RWPE1 (cell line): ENCODE measurements around the gene TCF12.
A peak's percentile ranks its signal among the peaks of the same experiment; 100 is the strongest.

Experiments
- CTCF ChIA-PET: fragments of 350-600 bp; sonication (Branson Sonifier 250); formaldehyde crosslinking; extraction: SDS; loops from one replicate; lab custom pipeline; 2021; lab: Yijun Ruan, JAX
- POLR2A ChIA-PET: fragments of 400-600 bp; formaldehyde crosslinking; extraction: SDS; loops from one replicate; lab custom pipeline; 2020; ENCODE audit warnings: antibody characterized with exemption; ENCODE audit not compliant: low non-redundant PET; lab: Yijun Ruan, JAX
- DNase-seq: peaks from one replicate; pipeline ENCODE4 v3.0.0; 2012; ENCODE audit warnings: low spot score
- H3K27ac ChIP-seq: fragments of 450-650 bp; 2 replicates; pipeline ENCODE4 v1.5.1; 2017
- CTCF ChIP-seq: fragments of 450-650 bp; conservative IDR thresholded peaks from 2 replicates; pipeline ENCODE4 v1.5.1; 2017; ENCODE audit warnings: low read depth, mild to moderate bottlenecking

Gene TCF12

GRCh38 chr15:56891852-56892440 is 26.5 kb upstream of the TCF12 start:
- CTCF ChIA-PET = no interaction called here
- DNase-seq = no peak

GRCh38 chr15:56892659-56893363 is 25.6 kb upstream of the TCF12 start:
- no peak for TF ChIP-seq CTCF
- no peak overlapping the region for H3K27ac ChIP-seq
- DNase-seq = no peak
- CTCF ChIA-PET = interaction anchor here (0.6 kb wide), 1 partner anchor 218 kb away, joined by 9 read pairs; no protein-coding TSS in a partner anchor
- POLR2A ChIA-PET = no interaction called here

More at GRCh38 chr15:56891852-56892440, 26.5 kb upstream of the TCF12 start:
- no peak for TF ChIP-seq CTCF
- POLR2A ChIA-PET = no interaction called here
- no peak overlapping the region for H3K27ac ChIP-seq

GRCh38 chr15:56893364-56893678 is 25.1 kb upstream of the TCF12 start:
- CTCF ChIA-PET = no interaction called here
- no peak overlapping the region for H3K27ac ChIP-seq
- DNase-seq = no peak
- POLR2A ChIA-PET = no interaction called here
- TF ChIP-seq CTCF = no peak

GRCh38 chr15:56894601-56895000 is 23.8 kb upstream of the TCF12 start:
- CTCF ChIA-PET = no interaction called here
- POLR2A ChIA-PET = no interaction called here
- TF ChIP-seq CTCF = no peak

GRCh38 chr15:56901931-56902330 is 16.5 kb upstream of the TCF12 start:
- H3K27ac ChIP-seq = no peak overlapping the region
- ChIA-PET CTCF (no interaction called here), POLR2A (no interaction called here)
- TF ChIP-seq CTCF = no peak
- no peak for DNase-seq

More at GRCh38 chr15:56894601-56895000, 23.8 kb upstream of the TCF12 start:
- H3K27ac ChIP-seq = no peak overlapping the region
- DNase-seq = no peak

- TF ChIP-seq CTCF = no peak
- POLR2A ChIA-PET = no interaction called here
- no peak overlapping the region for H3K27ac ChIP-seq
- DNase-seq = peak; percentile 30
- CTCF ChIA-PET = interaction anchor here (0.6 kb wide), 1 partner anchor 20 kb away, joined by 3 read pairs; no protein-coding TSS in a partner anchor
These were observed 11.7 kb upstream of the TCF12 start for GRCh38 chr15:56906766-56907165.
